NCI-H460 (cell line): Measurements from ENCODE around the gene ATXN1. TPM values are rescaled to one million over a fixed set of nuclear protein-coding genes. Genes with fewer than 3 reads are reported as not detected.

Source experiments
- DNase-seq: peaks from one replicate; pipeline ENCODE4 v3.0.0-alpha.2; 2016; ENCODE audit warnings: low read depth; ENCODE audit errors: extremely low read depth
- total RNA-seq: library from RNA; depleted of rRNA; stranded (reverse); fragments of >200 nt; shearing (Covaris generic); gene quantifications from 2 replicates; pipeline ENCODE4 v1.2.3, GENCODE V29; 2014

ATXN1 gene
- total RNA-seq, 1 experiment from 2014 or later, result 20.4 TPM

- DNase-seq, result peak; percentile 18
Observed at GRCh38 chr6:16316741-16317251, 444.5 kb downstream of the ATXN1 start.

GRCh38 chr6:16314296-16314695 is 447.0 kb downstream of the ATXN1 start:
- no peak for DNase-seq

- DNase-seq, result no peak
Observed at GRCh38 chr6:16313732-16314131, 447.5 kb downstream of the ATXN1 start.

- DNase-seq, result no peak
Observed at GRCh38 chr6:16311763-16312162, 449.5 kb downstream of the ATXN1 start.

GRCh38 chr6:16306334-16306733 is 454.9 kb downstream of the ATXN1 start:
- DNase-seq, result no peak

- DNase-seq, result no peak
Observed at GRCh38 chr6:16305788-16306187, 455.5 kb downstream of the ATXN1 start.

GRCh38 chr6:16305246-16305725 is 456.0 kb downstream of the ATXN1 start:
- DNase-seq, result no peak

- no peak for DNase-seq
Observed at GRCh38 chr6:16302721-16303552, 458.3 kb downstream of the ATXN1 start.

GRCh38 chr6:16301511-16301910 is 459.7 kb downstream of the ATXN1 start:
- DNase-seq, result no peak

GRCh38 chr6:16299861-16300260 is 461.4 kb downstream of the ATXN1 start:
- no peak for DNase-seq

- DNase-seq, result no peak
Observed at GRCh38 chr6:16296061-16296670, 465.1 kb downstream of the ATXN1 start.

GRCh38 chr6:16295471-16295870 is 465.8 kb downstream of the ATXN1 start:
- DNase-seq, result no peak

GRCh38 chr6:16295060-16295459 is 466.2 kb downstream of the ATXN1 start:
- DNase-seq, result no peak

- DNase-seq, result no peak
Observed at GRCh38 chr6:16294371-16294770, 466.9 kb downstream of the ATXN1 start.

- DNase-seq, result no peak
Observed at GRCh38 chr6:16292942-16293341, 468.3 kb downstream of the ATXN1 start.

GRCh38 chr6:16292432-16292831 is 468.8 kb downstream of the ATXN1 start:
- no peak for DNase-seq

GRCh38 chr6:16291739-16292138 is 469.5 kb downstream of the ATXN1 start:
- DNase-seq, result no peak

- DNase-seq, result no peak
Observed at GRCh38 chr6:16288163-16288562, 473.1 kb downstream of the ATXN1 start.

- DNase-seq, result peak; percentile 45
Observed at GRCh38 chr6:16286151-16286522, 475.1 kb downstream of the ATXN1 start.

GRCh38 chr6:16285467-16286150 is 475.7 kb downstream of the ATXN1 start:
- DNase-seq, result no peak

GRCh38 chr6:16284472-16284871 is 476.8 kb downstream of the ATXN1 start:
- DNase-seq, result no peak
